GM23338 (cell line): ENCODE data around the gene CRACR2A. TPM values are rescaled to one million over a fixed set of nuclear protein-coding genes. Genes with fewer than 3 reads are reported as not detected.

Source experiments
- ATAC-seq: fragments of 200-7000 bp; cut with Tn5 transposase; 3 replicates; pipeline ENCODE4 v1.9.1; 2020
- DNase-seq: peaks from one replicate; pipeline ENCODE4 v3.0.0-alpha.2; 2015; ENCODE audit warnings: low spot score
- H2AFZ ChIP-seq: fragments of 200-600 bp; sonication (generic); 2 replicates; pipeline ENCODE4 v1.8.0; 2016; ENCODE audit warnings: antibody characterized with exemption, mild to moderate bottlenecking, moderate library complexity
- H3F3A ChIP-seq: fragments of 200-600 bp; sonication (generic); replicated peaks from 2 replicates; pipeline ENCODE4 v1.8.0; 2017; ENCODE audit warnings: antibody characterized with exemption, mixed run types, low read depth
- H3K27ac ChIP-seq: fragments of 200-600 bp; sonication (generic); 2 replicates; pipeline ENCODE4 v1.6.1; 2016; ENCODE audit warnings: low read depth
- H3K27me3 ChIP-seq: fragments of 200-600 bp; sonication (generic); 2 replicates; pipeline ENCODE4 v1.8.0; 2016; ENCODE audit warnings: mild to moderate bottlenecking, mixed run types, moderate library complexity; ENCODE audit not compliant: insufficient read depth
- H3K36me3 ChIP-seq: fragments of 200-600 bp; sonication (generic); 2 replicates; pipeline ENCODE4 v1.8.0; 2016; ENCODE audit warnings: mild to moderate bottlenecking; ENCODE audit not compliant: insufficient read depth
- H3K4me1 ChIP-seq: fragments of 200-600 bp; sonication (generic); 2 replicates; pipeline ENCODE4 v1.8.0; 2016; ENCODE audit warnings: mild to moderate bottlenecking, moderate library complexity; ENCODE audit not compliant: insufficient read depth
- H3K4me2 ChIP-seq: fragments of 200-600 bp; sonication (generic); 2 replicates; pipeline ENCODE4 v1.7.1; 2017; ENCODE audit warnings: mixed run types
- H3K4me3 ChIP-seq: fragments of 200-600 bp; sonication (generic); 2 replicates; pipeline ENCODE4 v1.6.1; 2016; ENCODE audit warnings: mixed run types
- H3K79me2 ChIP-seq: fragments of 200-600 bp; sonication (generic); replicated peaks from 2 replicates; pipeline ENCODE4 v1.8.0; 2017; ENCODE audit warnings: mild to moderate bottlenecking; ENCODE audit not compliant: insufficient read depth
- H3K9me2 ChIP-seq: fragments of 200-600 bp; sonication (generic); 2 replicates; pipeline ENCODE4 v1.8.0; 2017; ENCODE audit not compliant: insufficient read depth
- H4K20me1 ChIP-seq: fragments of 200-600 bp; sonication (generic); replicated peaks from 2 replicates; pipeline ENCODE4 v1.8.0; 2017; ENCODE audit warnings: mild to moderate bottlenecking; ENCODE audit not compliant: insufficient read depth
- H3K27ac Mint-ChIP-seq: 2 replicates; pipeline ENCODE4 v1.8.0; 2020; ENCODE audit warnings: inconsistent platforms, mild to moderate bottlenecking, moderate library complexity, mixed read lengths
- H3K27me3 Mint-ChIP-seq: 3 replicates; pipeline ENCODE4 v1.8.0; 2022; ENCODE audit warnings: low read depth, mild to moderate bottlenecking, moderate library complexity, mixed read lengths, inconsistent platforms; ENCODE audit not compliant: insufficient read depth, poor library complexity
- H3K36me3 Mint-ChIP-seq: 3 replicates; pipeline ENCODE4 v1.8.0; 2021; ENCODE audit warnings: low read depth, mild to moderate bottlenecking, inconsistent platforms, moderate library complexity, mixed read lengths
- H3K4me1 Mint-ChIP-seq: 3 replicates; pipeline ENCODE4 v1.8.0; 2020; ENCODE audit warnings: mild to moderate bottlenecking, inconsistent platforms, mixed read lengths
- H3K4me3 Mint-ChIP-seq: 3 replicates; pipeline ENCODE4 v1.8.0; 2021; ENCODE audit warnings: moderate library complexity, mild to moderate bottlenecking, inconsistent platforms, mixed read lengths
- H3K9me3 Mint-ChIP-seq: 3 replicates; pipeline ENCODE4 v1.8.0; 2020; ENCODE audit warnings: moderate library complexity, mild to moderate bottlenecking, inconsistent platforms, mixed read lengths
- CREB1 ChIP-seq: fragments of 250-450 bp; sonication (Bioruptor Pico); IDR thresholded peaks from 2 replicates; pipeline ENCODE4 v1.5.0; 2020; ENCODE audit warnings: low read depth, mild to moderate bottlenecking, moderate library complexity
- EZH2 ChIP-seq: fragments of 200-600 bp; sonication (generic); IDR thresholded peaks from one replicate; pipeline ENCODE4 v1.8.0; 2017; ENCODE audit warnings: antibody characterized with exemption, mild to moderate bottlenecking, low read depth; ENCODE audit not compliant: unreplicated experiment
- EZH2phosphoT487 ChIP-seq: fragments of 200-600 bp; sonication (generic); IDR thresholded peaks from one replicate; pipeline ENCODE4 v1.8.1; 2018; ENCODE audit warnings: antibody characterized with exemption; ENCODE audit not compliant: unreplicated experiment
- JUNB ChIP-seq: IDR thresholded peaks from one replicate; pipeline ENCODE4 v1.6.1; 2016; ENCODE audit warnings: antibody characterized with exemption; ENCODE audit not compliant: unreplicated experiment
- NANOG ChIP-seq: IDR thresholded peaks from 2 replicates; pipeline ENCODE4 v1.6.1; 2016; ENCODE audit warnings: antibody characterized with exemption, borderline replicate concordance
- POLR2AphosphoS5 ChIP-seq: IDR thresholded peaks from 2 replicates; pipeline ENCODE4 v1.6.1; 2016; ENCODE audit warnings: antibody characterized with exemption, low read depth
- STAT1 ChIP-seq: IDR thresholded peaks from one replicate; pipeline ENCODE4 v1.6.1; 2016; ENCODE audit warnings: antibody characterized with exemption; ENCODE audit not compliant: unreplicated experiment
- ZNF114 ChIP-seq: fragments of 250-450 bp; sonication (Bioruptor Pico); IDR thresholded peaks from 2 replicates; pipeline ENCODE4 v1.5.0; 2020; ENCODE audit warnings: mild to moderate bottlenecking, moderate library complexity
- ZNF331 ChIP-seq: fragments of 250-450 bp; sonication (Bioruptor Pico); IDR thresholded peaks from 2 replicates; pipeline ENCODE4 v1.5.0; 2020; ENCODE audit warnings: low read depth, mild to moderate bottlenecking, moderate library complexity
- ZNF462 ChIP-seq: fragments of 250-450 bp; sonication (Bioruptor Pico); IDR thresholded peaks from 2 replicates; pipeline ENCODE4 v1.5.0; 2020; ENCODE audit warnings: mild to moderate bottlenecking, moderate library complexity
- polyA plus RNA-seq: library from polyadenylated mRNA; unstranded; fragments of >200 nt; fragmentation: Nextera tagmentation; extraction: Ambion mirVana; gene quantifications from 2 replicates; pipeline ENCODE4 v1.2.1, GENCODE V29; 2016
- total RNA-seq: library from RNA; depleted of rRNA; stranded (reverse); fragments of >200 nt; shearing (Covaris generic); gene quantifications from 2 replicates; pipeline ENCODE4 v1.2.3, GENCODE V29; 2014
- TF ChIP-seq, protein P1 (sequence below): IDR thresholded peaks from one replicate; pipeline ENCODE4 v1.6.1; 2018; ENCODE audit warnings: antibody characterized with exemption; ENCODE audit not compliant: unreplicated experiment
- TF ChIP-seq, protein P2 (sequence below): IDR thresholded peaks from 2 replicates; pipeline ENCODE4 v1.6.1; 2016; ENCODE audit warnings: antibody characterized with exemption

Gene CRACR2A
- total and polyA plus RNA-seq, 2 experiments from 2014 or later, result 1.5 to 3.0 TPM

DNA sequence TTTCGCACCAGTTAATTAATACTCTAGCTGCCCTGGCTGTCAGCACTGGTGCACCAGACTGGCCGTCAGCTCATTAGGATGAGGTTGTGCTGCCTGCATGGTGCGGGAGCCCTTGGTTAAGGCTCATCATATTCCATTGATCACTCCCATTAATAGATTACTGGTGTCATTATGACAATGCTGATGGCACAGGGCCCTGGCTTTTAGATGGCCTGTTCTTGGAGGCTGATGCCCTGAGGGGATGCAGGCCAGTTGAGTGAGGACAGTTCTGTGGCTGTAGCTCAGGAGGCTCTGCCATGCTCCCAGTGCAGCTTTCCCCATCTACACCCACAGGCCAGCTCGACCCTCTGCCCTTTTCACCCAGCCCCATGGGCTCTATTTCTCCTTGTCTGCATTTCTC is 135.3 kb downstream of the CRACR2A start:
- Mint-ChIP-seq H3K4me3 (no peak overlapping the region), H3K4me1 (peaks cover 16% of the 10 kb centered on the region), H3K36me3 (no peaks in the 10 kb centered on the region), H3K27ac (no peak overlapping the region), H3K27me3 (peaks cover 9% of the 10 kb centered on the region), H3K9me3 (no peaks in the 10 kb centered on the region)
- DNase-seq, result no peak
- Histone ChIP-seq H3K27ac (no peak overlapping the region), H3K36me3 (no peaks in the 10 kb centered on the region), H4K20me1 (no peaks in the 10 kb centered on the region), H3K4me1 (no peaks in the 10 kb centered on the region), H2AFZ (no peak overlapping the region), H3K27me3 (no peaks in the 10 kb centered on the region), H3K9me2 (no peaks in the 10 kb centered on the region), H3F3A (no peaks in the 10 kb centered on the region), H3K4me3 (no peak overlapping the region), H3K4me2 (no peak overlapping the region), H3K79me2 (no peaks in the 10 kb centered on the region)
- ATAC-seq, result no peak
- no peak for TF ChIP-seq ZNF114 (CRISPR knock-in tag)
- TF ChIP-seq, protein P1, sequence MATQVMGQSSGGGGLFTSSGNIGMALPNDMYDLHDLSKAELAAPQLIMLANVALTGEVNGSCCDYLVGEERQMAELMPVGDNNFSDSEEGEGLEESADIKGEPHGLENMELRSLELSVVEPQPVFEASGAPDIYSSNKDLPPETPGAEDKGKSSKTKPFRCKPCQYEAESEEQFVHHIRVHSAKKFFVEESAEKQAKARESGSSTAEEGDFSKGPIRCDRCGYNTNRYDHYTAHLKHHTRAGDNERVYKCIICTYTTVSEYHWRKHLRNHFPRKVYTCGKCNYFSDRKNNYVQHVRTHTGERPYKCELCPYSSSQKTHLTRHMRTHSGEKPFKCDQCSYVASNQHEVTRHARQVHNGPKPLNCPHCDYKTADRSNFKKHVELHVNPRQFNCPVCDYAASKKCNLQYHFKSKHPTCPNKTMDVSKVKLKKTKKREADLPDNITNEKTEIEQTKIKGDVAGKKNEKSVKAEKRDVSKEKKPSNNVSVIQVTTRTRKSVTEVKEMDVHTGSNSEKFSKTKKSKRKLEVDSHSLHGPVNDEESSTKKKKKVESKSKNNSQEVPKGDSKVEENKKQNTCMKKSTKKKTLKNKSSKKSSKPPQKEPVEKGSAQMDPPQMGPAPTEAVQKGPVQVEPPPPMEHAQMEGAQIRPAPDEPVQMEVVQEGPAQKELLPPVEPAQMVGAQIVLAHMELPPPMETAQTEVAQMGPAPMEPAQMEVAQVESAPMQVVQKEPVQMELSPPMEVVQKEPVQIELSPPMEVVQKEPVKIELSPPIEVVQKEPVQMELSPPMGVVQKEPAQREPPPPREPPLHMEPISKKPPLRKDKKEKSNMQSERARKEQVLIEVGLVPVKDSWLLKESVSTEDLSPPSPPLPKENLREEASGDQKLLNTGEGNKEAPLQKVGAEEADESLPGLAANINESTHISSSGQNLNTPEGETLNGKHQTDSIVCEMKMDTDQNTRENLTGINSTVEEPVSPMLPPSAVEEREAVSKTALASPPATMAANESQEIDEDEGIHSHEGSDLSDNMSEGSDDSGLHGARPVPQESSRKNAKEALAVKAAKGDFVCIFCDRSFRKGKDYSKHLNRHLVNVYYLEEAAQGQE, result no peak
- TF ChIP-seq NANOG, result no peak
- TF ChIP-seq JUNB, result no peak
- TF ChIP-seq ZNF331 (CRISPR knock-in tag), result no peak
- TF ChIP-seq EZH2, result no peak
- TF ChIP-seq EZH2phosphoT487, result no peak
- no peak for TF ChIP-seq POLR2AphosphoS5
- TF ChIP-seq CREB1 (CRISPR knock-in tag), result no peak
- no peak for TF ChIP-seq STAT1
- no peak for TF ChIP-seq ZNF462 (CRISPR knock-in tag)
- TF ChIP-seq, protein P2, sequence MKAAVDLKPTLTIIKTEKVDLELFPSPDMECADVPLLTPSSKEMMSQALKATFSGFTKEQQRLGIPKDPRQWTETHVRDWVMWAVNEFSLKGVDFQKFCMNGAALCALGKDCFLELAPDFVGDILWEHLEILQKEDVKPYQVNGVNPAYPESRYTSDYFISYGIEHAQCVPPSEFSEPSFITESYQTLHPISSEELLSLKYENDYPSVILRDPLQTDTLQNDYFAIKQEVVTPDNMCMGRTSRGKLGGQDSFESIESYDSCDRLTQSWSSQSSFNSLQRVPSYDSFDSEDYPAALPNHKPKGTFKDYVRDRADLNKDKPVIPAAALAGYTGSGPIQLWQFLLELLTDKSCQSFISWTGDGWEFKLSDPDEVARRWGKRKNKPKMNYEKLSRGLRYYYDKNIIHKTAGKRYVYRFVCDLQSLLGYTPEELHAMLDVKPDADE, result no peak
